Endothelial cell of umbilical vein (primary cell): ENCODE data around the gene GTF2H4. TPM values are rescaled to one million over a fixed set of nuclear protein-coding genes. Genes with fewer than 3 reads are reported as not detected.

Source experiments
- BruUV-seq: library from RNA; stranded (reverse); fragments of 400-500 nt; replicated peaks from 2 replicates; lab custom pipeline; 2021; lab: Mats Ljungman, UMichigan
- CTCF ChIA-PET: fragments of 300-600, 350-600 bp; sonication (Branson Sonifier 250); formaldehyde crosslinking; loops from one replicate; lab custom pipeline; 2021; ENCODE audit warnings: antibody characterized with exemption, inconsistent platforms; lab: Charles Lee
- POLR2A ChIA-PET: fragments of 300-600, 350-600 bp; sonication (Branson Sonifier 250); formaldehyde crosslinking; loops from one replicate; lab custom pipeline; 2021; ENCODE audit warnings: antibody characterized with exemption, inconsistent platforms; lab: Charles Lee
- DNase-seq: peaks from one replicate; pipeline ENCODE4 v3.0.0-alpha.2; 2011; ENCODE audit warnings: low read depth, low spot score
- FAIRE-seq: peaks from 2 replicates; lab custom pipeline; 2011; peaks lifted over from hg19 to GRCh38; lab: Jason Lieb, UNC
- H2AFZ ChIP-seq: 2 replicates; pipeline ENCODE4 v1.6.0; 2012; ENCODE audit warnings: low read depth, low read length, control low read depth, inconsistent platforms
- H3K27ac ChIP-seq: 2 replicates; pipeline ENCODE4 v1.5.1; 2011; ENCODE audit warnings: low read depth, mild to moderate bottlenecking, control low read depth, low read length, moderate library complexity; ENCODE audit not compliant: insufficient read depth
- H3K27me3 ChIP-seq, 2 experiments: 2 replicates each; pipeline versions ENCODE4 v1.6.0 to v1.6.1; 2011; ENCODE audit warnings: low read length in 2 of 2, mixed read lengths in 1 of 2; ENCODE audit not compliant: control insufficient read depth in 2 of 2, insufficient read depth in 2 of 2
- H3K36me3 ChIP-seq, 2 experiments: 2 replicates in 1 of 2; 3 replicates in 1 of 2; pipeline ENCODE4 v1.5.1; 2011; ENCODE audit warnings: low read length in 2 of 2, mild to moderate bottlenecking in 1 of 2, moderate library complexity in 1 of 2; ENCODE audit not compliant: control insufficient read depth in 2 of 2, insufficient read depth in 2 of 2; ENCODE audit errors: extremely low read depth in 1 of 2
- H3K4me1 ChIP-seq: 3 replicates; pipeline ENCODE4 v1.5.1; 2011; ENCODE audit warnings: mild to moderate bottlenecking, low read length; ENCODE audit not compliant: control insufficient read depth, insufficient read depth; ENCODE audit errors: extremely low read depth
- H3K4me2 ChIP-seq: 2 replicates; pipeline ENCODE4 v1.6.1; 2011; ENCODE audit warnings: low read length, control low read depth, mixed read lengths; ENCODE audit not compliant: insufficient read depth
- H3K4me3 ChIP-seq, 3 experiments: fragments of 200-600 bp in 1 of 3; sonication (generic), shearing (Covaris generic) in 1 of 3; replicated peaks in 1 of 3; 2 replicates each; pipeline ENCODE4 v1.5.1; 2011 to 2016; ENCODE audit warnings: control low read depth in 3 of 3, low read length in 3 of 3, mild to moderate bottlenecking in 2 of 3, inconsistent platforms in 1 of 3, low read depth in 1 of 3, moderate library complexity in 1 of 3; ENCODE audit not compliant: insufficient read depth in 1 of 3
- H3K79me2 ChIP-seq: 2 replicates; pipeline ENCODE4 v1.6.0; 2012; ENCODE audit warnings: low read length, inconsistent platforms; ENCODE audit not compliant: control insufficient read depth, insufficient read depth
- H3K9ac ChIP-seq: replicated peaks from 2 replicates; pipeline ENCODE3; 2011; ENCODE audit warnings: low read length, control low read depth; ENCODE audit not compliant: insufficient read depth; ENCODE audit errors: extremely low read depth
- H3K9me1 ChIP-seq: replicated peaks from 3 replicates; pipeline ENCODE4 v1.6.0; 2011; ENCODE audit warnings: mild to moderate bottlenecking, low read length; ENCODE audit not compliant: control insufficient read depth, insufficient read depth; ENCODE audit errors: extremely low read depth
- H3K9me3 ChIP-seq: replicated peaks from 2 replicates; pipeline ENCODE4 v1.5.1; 2012; ENCODE audit warnings: low read length, inconsistent platforms; ENCODE audit not compliant: control insufficient read depth, insufficient read depth
- H4K20me1 ChIP-seq: replicated peaks from 2 replicates; pipeline ENCODE3; 2011; ENCODE audit warnings: mild to moderate bottlenecking, low read length; ENCODE audit not compliant: control insufficient read depth, insufficient read depth; ENCODE audit errors: extremely low read depth
- CTCF ChIP-seq, 2 donors: IDR thresholded peaks; 1 replicate in 1 of 2; 2 replicates in 1 of 2; pipeline ENCODE4 v1.5.1; 2011; ENCODE audit warnings: low read length in 2 of 2, mild to moderate bottlenecking in 2 of 2, moderate library complexity in 2 of 2, control low read depth in 1 of 2, inconsistent platforms in 1 of 2, low read depth in 1 of 2; ENCODE audit not compliant: insufficient read depth in 1 of 2; ENCODE audit errors: extremely low read depth in 1 of 2
- EZH2 ChIP-seq: IDR thresholded peaks from 2 replicates; pipeline ENCODE4 v1.6.1; 2012; ENCODE audit warnings: borderline replicate concordance, low read depth, mild to moderate bottlenecking, moderate library complexity, low read length, inconsistent platforms; ENCODE audit not compliant: severe bottlenecking
- FOS ChIP-seq: IDR thresholded peaks from 2 replicates; pipeline ENCODE4 v1.6.1; 2011; ENCODE audit warnings: mild to moderate bottlenecking, low read length, moderate library complexity, borderline replicate concordance; ENCODE audit not compliant: insufficient read depth
- GATA2 ChIP-seq: IDR thresholded peaks from 2 replicates; pipeline ENCODE4 v1.7.0; 2011; ENCODE audit warnings: low read depth, mild to moderate bottlenecking, moderate library complexity, mixed read lengths, low read length; ENCODE audit not compliant: insufficient read length, insufficient read depth
- JUN ChIP-seq: IDR thresholded peaks from 2 replicates; pipeline ENCODE4 v1.6.1; 2011; ENCODE audit warnings: borderline replicate concordance, low read depth; ENCODE audit not compliant: insufficient read length, insufficient read depth
- MAX ChIP-seq: IDR thresholded peaks from 2 replicates; pipeline ENCODE4 v1.6.1; 2011; ENCODE audit not compliant: insufficient read depth, insufficient read length
- MYC ChIP-seq: IDR thresholded peaks from one replicate; pipeline ENCODE4 v1.6.1; 2011; ENCODE audit warnings: mild to moderate bottlenecking, low read depth, low read length
- POLR2A ChIP-seq: IDR thresholded peaks from 2 replicates; pipeline ENCODE4 v1.6.1; 2012; ENCODE audit warnings: low read depth, mild to moderate bottlenecking, control low read depth, low read length
- POLR2AphosphoS5 ChIP-seq: IDR thresholded peaks from 2 replicates; pipeline ENCODE4 v1.6.1; 2012; ENCODE audit warnings: low read depth, mild to moderate bottlenecking, control low read depth, low read length, moderate library complexity; ENCODE audit not compliant: insufficient read depth
- dilution Hi-C: fragments of 300-500 bp; cut with MboI; formaldehyde crosslinking; loops from one replicate; pipeline ENCODE4 v1.15.0; 2019; ENCODE audit warnings: low sequenced_read_pairs; ENCODE audit not compliant: extremely low pct_ligation_motif_present
- intact Hi-C: fragments of 100-400 bp; cut with micrococcal nuclease; formaldehyde crosslinking; loops from one replicate; pipeline ENCODE4 v1.10.0; 2022
- polyA plus RNA-seq, 4 experiments: library from polyadenylated mRNA; depleted of rRNA in 3 of 4; stranded (reverse) in 3 of 4; unstranded in 1 of 4; fragments of >200 nt; gene quantifications; 2 replicates each; pipeline versions ENCODE4 v1.2.1 to v1.2.3, GENCODE V29; 2011 to 2012; ENCODE audit warnings: missing spikeins in 1 of 4
- total RNA-seq: library from RNA; stranded (reverse); gene quantifications from 2 replicates; pipeline ENCODE4 v1.2.3, GENCODE V29; 2021

Gene GTF2H4
- total and polyA plus RNA-seq, 2 donors (not counting 3 experiments of a cell fraction or from before 2014, with no cell fraction given), result 40.5 to 52.6 TPM

GRCh38 chr6:30885999-30886896, 21.8 kb upstream of the GTF2H4 start:
- CTCF ChIA-PET, result interaction anchor here (1.6 to 7.0 kb wide), 5 partner anchors 10 to 207 kb away, joined by 3 to 36 read pairs (median 6); no protein-coding TSS in a partner anchor
- H3K4me2 ChIP-seq, result no peak overlapping the region

More at GRCh38 chr6:30885999-30886896, 21.8 kb upstream of the GTF2H4 start:
- Histone ChIP-seq H3K9me1 (no peaks in the 10 kb centered on the region), H3K36me3 (no peaks in the 10 kb centered on the region), H4K20me1 (no peaks in the 10 kb centered on the region), H3K27ac (no peak overlapping the region), H3K9me3 (no peaks in the 10 kb centered on the region), H3K79me2 (no peaks in the 10 kb centered on the region), H3K4me3 (no peak overlapping the region), H3K4me1 (no peaks in the 10 kb centered on the region), H3K27me3 (peaks cover 0 to under 1% of the 10 kb centered on the region in 2 experiments), H2AFZ (no peak overlapping the region), H3K9ac (no peak overlapping the region)
- POLR2A ChIA-PET, result no interaction called here
- no peak for FAIRE-seq
- intact Hi-C loops, result no loop called here
- BruUV-seq, result no TSS peak
- DNase-seq, result no peak
- dilution Hi-C loops, result loop anchor here (25.0 kb wide), 1 partner anchor 149 kb away; the partner anchor contains the start of genes FLOT1 and IER3
- TF ChIP-seq CTCF (IDR thresholded peaks at IDR 0.05; ENCODE audit: extremely low read depth in 1 of 2, insufficient read depth in 1 of 2, low read depth in 1 of 2, low read length in 2 of 2) (no peak), POLR2AphosphoS5 (no peak), MAX (no peak), EZH2 (no peak), POLR2A (no peak), FOS (no peak), GATA2 (no peak), JUN (no peak), MYC (no peak)
